Upper lobe of left lung (tissue), 6 donors: ENCODE measurements around the gene L3MBTL1. TPM values are rescaled to one million over a fixed set of nuclear protein-coding genes. Genes with fewer than 3 reads are reported as not detected.

Experiments used
- ATAC-seq, 2 donors: fragments of 200-7000 bp; cut with Tn5 transposase; one replicate each; pipeline ENCODE4 v1.9.1; 2022; ENCODE audit warnings: mild to moderate bottlenecking in 2 of 2, moderate library complexity in 2 of 2; ENCODE audit not compliant: low FRiP score in 2 of 2
- DNase-seq, 2 donors: peaks; one replicate each; pipeline ENCODE4 v3.0.0-alpha.2; 2019 to 2020
- H3K27ac ChIP-seq, 4 donors: fragments of 200-600 bp; sonication (generic); one replicate each; pipeline ENCODE4 v1.5.1; 2016 to 2019
- H3K27me3 ChIP-seq, 4 donors: fragments of 200-600 bp; sonication (generic); one replicate each; pipeline ENCODE4 v1.5.1; 2017 to 2019
- H3K36me3 ChIP-seq, 4 donors: fragments of 200-600 bp; sonication (generic); one replicate each; pipeline ENCODE4 v1.5.1; 2016 to 2019
- H3K4me1 ChIP-seq, 4 donors: fragments of 200-600 bp; sonication (generic); one replicate each; pipeline ENCODE4 v1.5.1; 2018 to 2019
- H3K4me3 ChIP-seq, 4 donors: fragments of 200-600 bp; sonication (generic); one replicate each; pipeline ENCODE4 v1.5.1; 2017 to 2019; ENCODE audit warnings: mild to moderate bottlenecking in 2 of 4, moderate library complexity in 1 of 4
- H3K9me3 ChIP-seq, 4 donors: fragments of 200-600 bp; sonication (generic); one replicate each; pipeline ENCODE4 v1.5.1; 2018 to 2019
- EP300 ChIP-seq, 4 donors: sonication (generic); formaldehyde crosslinking; IDR thresholded peaks; one replicate each; pipeline ENCODE4 v1.5.1; 2017; ENCODE audit warnings: antibody characterized with exemption in 4 of 4, control low read depth in 2 of 4
- POLR2A ChIP-seq, 4 donors: fragments of 450-650 bp; IDR thresholded peaks; one replicate each; pipeline ENCODE4 v1.5.1; 2016 to 2017; ENCODE audit warnings: antibody characterized with exemption in 4 of 4, mild to moderate bottlenecking in 2 of 4
- POLR2AphosphoS5 ChIP-seq, 2 donors: sonication (generic); formaldehyde crosslinking; IDR thresholded peaks; one replicate each; pipeline ENCODE4 v1.5.1; 2017; ENCODE audit warnings: antibody characterized with exemption in 2 of 2
- WGBS, 2 donors: methylation state at CpG; one replicate each; pipeline ENCODE4 v1.1.5; 2017 to 2018; 5-methylcytosine and 5-hydroxymethylcytosine counted together
- total RNA-seq, 6 donors: library from RNA; depleted of rRNA in 4 of 6; stranded (reverse); fragments of >200 nt in 4 of 6; gene quantifications; one replicate each; pipeline versions ENCODE4 v1.1.0 to v1.2.1, GENCODE V29; 2016 to 2021
- TF ChIP-seq, protein P1 (sequence below), 6 experiments: fragments of 450-650 bp in 4 of 6; fragments of 200-600 bp in 2 of 6; sonication (generic) in 2 of 6; IDR thresholded peaks; one replicate each; pipeline ENCODE4 v1.5.1; 2016 to 2019; ENCODE audit warnings: antibody characterized with exemption in 6 of 6
- donor health status: DM: no; HTN: no; CAD: no; lungs with moderate emphysema.
- donor health status: DM: no; HTN: yes; CAD: no; lungs with severe emphysema.

L3MBTL1 gene
- total RNA-seq, 6 donors from 2014 or later = 4.9 to 50.3 (median 11.3) TPM

DNA sequence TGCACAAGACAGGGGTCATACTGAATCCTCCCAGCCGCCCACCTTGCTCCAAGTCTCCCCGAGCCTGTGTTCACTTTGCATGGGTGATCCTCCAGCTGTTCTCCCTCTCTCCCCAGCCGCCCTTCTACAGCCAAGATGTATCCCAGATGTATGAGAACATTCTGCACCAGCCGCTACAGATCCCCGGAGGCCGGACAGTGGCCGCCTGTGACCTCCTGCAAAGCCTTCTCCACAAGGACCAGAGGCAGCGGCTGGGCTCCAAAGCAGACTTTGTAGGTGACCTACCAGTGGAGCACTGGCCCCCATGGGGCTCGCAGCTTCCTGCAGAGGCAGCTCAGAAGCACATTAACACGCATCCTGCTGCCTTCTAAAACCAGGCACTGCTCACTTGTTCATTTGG lies 68.6 kb downstream of the L3MBTL1 start:
- H3K4me3 ChIP-seq = no peak overlapping the region
- H3K4me1 ChIP-seq = no peaks in the 10 kb centered on the region
- DNase-seq (no peak), ATAC-seq (no peak)
- H3K36me3 ChIP-seq = no peaks in the 10 kb centered on the region
- TF ChIP-seq POLR2A (IDR thresholded peaks at IDR 0.05) (no peak), POLR2AphosphoS5 (IDR thresholded peaks at IDR 0.05) (no peak), EP300 (IDR thresholded peaks at IDR 0.05) (no peak)
- TF ChIP-seq, protein P1, sequence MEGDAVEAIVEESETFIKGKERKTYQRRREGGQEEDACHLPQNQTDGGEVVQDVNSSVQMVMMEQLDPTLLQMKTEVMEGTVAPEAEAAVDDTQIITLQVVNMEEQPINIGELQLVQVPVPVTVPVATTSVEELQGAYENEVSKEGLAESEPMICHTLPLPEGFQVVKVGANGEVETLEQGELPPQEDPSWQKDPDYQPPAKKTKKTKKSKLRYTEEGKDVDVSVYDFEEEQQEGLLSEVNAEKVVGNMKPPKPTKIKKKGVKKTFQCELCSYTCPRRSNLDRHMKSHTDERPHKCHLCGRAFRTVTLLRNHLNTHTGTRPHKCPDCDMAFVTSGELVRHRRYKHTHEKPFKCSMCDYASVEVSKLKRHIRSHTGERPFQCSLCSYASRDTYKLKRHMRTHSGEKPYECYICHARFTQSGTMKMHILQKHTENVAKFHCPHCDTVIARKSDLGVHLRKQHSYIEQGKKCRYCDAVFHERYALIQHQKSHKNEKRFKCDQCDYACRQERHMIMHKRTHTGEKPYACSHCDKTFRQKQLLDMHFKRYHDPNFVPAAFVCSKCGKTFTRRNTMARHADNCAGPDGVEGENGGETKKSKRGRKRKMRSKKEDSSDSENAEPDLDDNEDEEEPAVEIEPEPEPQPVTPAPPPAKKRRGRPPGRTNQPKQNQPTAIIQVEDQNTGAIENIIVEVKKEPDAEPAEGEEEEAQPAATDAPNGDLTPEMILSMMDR (IDR thresholded peaks at IDR 0.05) = no peak
- H3K27me3 ChIP-seq = no peaks in the 10 kb centered on the region
- no peak overlapping the region for H3K27ac ChIP-seq
- no peaks in the 10 kb centered on the region for H3K9me3 ChIP-seq
- 85 to 88% methylated on average over 9 to 10 of the region's 10 CpGs for WGBS, 2 donors

DNA sequence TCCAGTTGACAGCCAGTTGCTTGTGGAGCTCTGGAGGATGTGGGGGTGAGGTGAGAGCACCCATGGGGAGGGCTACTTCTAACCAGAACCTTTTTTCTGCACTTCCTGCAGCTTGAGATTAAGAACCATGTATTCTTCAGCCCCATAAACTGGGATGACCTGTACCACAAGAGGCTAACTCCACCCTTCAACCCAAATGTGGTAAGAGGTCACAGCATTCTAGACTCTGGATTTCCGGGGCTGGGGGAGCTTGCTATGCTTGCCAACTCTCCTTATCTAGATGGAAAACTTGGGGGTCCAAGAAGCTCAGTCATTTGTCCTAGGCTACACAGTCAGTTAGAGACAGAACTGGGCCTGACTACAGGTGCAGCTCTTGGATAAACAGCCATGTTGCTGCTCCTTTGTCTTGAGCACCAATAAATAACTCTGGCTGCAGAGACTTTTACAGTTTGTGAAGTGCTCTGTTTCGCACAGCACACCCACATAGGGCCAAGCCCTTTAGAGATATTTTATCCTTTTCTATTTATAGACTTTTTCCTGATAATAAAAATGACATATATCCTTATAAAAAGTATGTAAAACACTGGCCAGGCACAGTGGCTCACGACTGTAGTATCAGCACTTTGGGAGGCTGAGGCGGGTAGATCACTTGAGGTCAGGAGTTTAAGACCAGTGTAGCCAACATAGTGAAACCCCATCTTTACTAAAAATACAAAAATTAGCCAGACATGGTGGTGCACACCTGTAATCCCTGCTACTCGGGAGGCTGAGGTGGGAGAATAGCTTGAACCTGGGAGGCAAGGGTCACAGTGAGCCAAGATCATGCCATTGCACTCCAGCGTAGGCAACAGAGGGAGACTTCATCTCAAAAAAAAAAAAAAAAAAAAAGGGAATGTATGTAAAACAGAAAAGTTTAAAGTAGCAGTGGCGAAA lies 72.6 kb downstream of the L3MBTL1 start:
- H3K36me3 ChIP-seq = no peaks in the 10 kb centered on the region
- DNase-seq (no peak), ATAC-seq (no peak)
- no peak overlapping the region for H3K27ac ChIP-seq
- H3K4me3 ChIP-seq = no peak overlapping the region
- H3K4me1 ChIP-seq = peaks cover 8 to 18% (median 13%) of the 10 kb centered on the region in 4 donors
- no peaks in the 10 kb centered on the region for H3K27me3 ChIP-seq
- TF ChIP-seq POLR2AphosphoS5 (IDR thresholded peaks at IDR 0.05) = no peak
- TF ChIP-seq, protein P1 (IDR thresholded peaks at IDR 0.05) = no peak
- TF ChIP-seq EP300 (IDR thresholded peaks at IDR 0.05) = no peak
- TF ChIP-seq POLR2A (IDR thresholded peaks at IDR 0.05) = no peak
- WGBS, 2 donors = 72 to 81% methylated on average over 6 to 7 of the region's 7 CpGs
- no peaks in the 10 kb centered on the region for H3K9me3 ChIP-seq

DNA sequence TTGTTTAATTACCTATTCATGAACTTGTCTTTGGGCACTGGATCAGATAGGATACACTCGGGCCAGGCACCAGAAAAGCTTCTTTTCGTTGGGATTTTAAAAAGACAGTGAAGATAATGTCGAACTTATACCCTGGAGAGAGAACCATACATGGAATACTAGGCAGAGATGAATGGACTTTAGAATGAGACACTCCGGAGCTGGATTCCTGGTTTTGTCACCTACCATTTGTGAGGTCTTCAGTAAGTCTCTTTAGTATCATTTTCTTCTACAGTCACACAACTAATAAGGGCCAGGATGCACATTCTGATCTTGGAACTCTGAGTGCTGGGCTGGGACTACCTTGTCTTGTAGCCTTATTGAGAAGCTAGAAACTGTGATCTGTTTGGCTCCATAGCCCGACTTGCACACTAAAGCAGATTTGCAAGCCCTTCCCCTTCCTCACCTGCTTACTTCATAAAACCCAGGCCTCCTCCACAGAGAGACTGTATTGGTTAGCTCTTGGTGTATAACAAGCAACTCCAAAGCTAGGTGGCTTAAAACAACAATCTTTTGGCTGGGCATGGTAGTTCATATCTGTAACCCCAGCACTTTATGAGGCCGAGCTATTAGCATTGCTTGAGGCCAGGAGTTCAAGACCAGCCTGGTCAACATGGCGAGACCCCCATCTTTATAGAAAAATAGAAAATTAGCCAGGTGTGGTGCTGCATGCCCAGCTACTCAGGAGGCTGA lies 75.8 kb downstream of the L3MBTL1 start:
- Histone ChIP-seq H3K27ac (peak overlapping the region in 1 of 4 donors; percentile 35), H3K27me3 (no peaks in the 10 kb centered on the region), H3K9me3 (no peaks in the 10 kb centered on the region), H3K36me3 (no peaks in the 10 kb centered on the region), H3K4me1 (peaks cover 8 to 20% (median 15%) of the 10 kb centered on the region in 4 donors), H3K4me3 (no peak overlapping the region)
- DNase-seq (no peak), ATAC-seq (no peak)
- TF ChIP-seq POLR2AphosphoS5 (IDR thresholded peaks at IDR 0.05) (no peak), POLR2A (IDR thresholded peaks at IDR 0.05) (no peak), EP300 (IDR thresholded peaks at IDR 0.05) (no peak)
- TF ChIP-seq, protein P1 (IDR thresholded peaks at IDR 0.05) = no peak
- 79 to 87% methylated on average over 7 of the region's 7 CpGs for WGBS, 2 donors

DNA sequence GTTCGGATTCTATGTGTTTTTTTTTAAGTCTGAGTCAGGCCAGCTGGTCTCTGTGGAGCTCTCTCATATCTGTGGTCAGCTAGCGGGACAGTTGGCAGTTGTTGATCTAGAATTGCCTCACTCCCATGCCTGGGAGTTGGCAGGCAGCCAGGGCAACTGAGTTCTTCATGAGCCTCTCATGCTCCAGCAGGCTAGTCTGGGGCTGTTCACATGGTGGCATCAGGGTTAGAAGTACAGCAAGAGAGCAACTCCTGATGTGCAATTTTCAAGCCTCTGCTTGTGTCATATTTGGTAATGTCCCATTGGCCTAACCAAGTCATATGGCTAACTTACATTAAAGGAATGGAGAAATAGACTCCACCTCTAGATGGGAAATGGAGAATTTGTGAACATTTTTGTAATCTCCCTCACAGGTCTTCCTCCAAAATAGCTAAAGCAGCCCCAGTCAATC lies 76.5 kb downstream of the L3MBTL1 start:
- DNase-seq (peak in 1 of 2 donors; percentile 84), ATAC-seq (peak; percentile 64 to 77)
- H3K27me3 ChIP-seq = no peaks in the 10 kb centered on the region
- H3K9me3 ChIP-seq = no peaks in the 10 kb centered on the region
- no peak overlapping the region for H3K4me3 ChIP-seq
- peaks cover 8 to 20% (median 15%) of the 10 kb centered on the region in 4 donors for H3K4me1 ChIP-seq
- H3K36me3 ChIP-seq = no peaks in the 10 kb centered on the region
- H3K27ac ChIP-seq = peak overlapping the region; percentile 5 to 67 (median 32)
- 27 to 42% methylated on average over 2 of the region's 2 CpGs for WGBS, 2 donors
- TF ChIP-seq, protein P1 (IDR thresholded peaks at IDR 0.05) = no peak
- peak; percentile 37 to 61 for TF ChIP-seq POLR2AphosphoS5 (IDR thresholded peaks at IDR 0.05)
